Measurements from ENCODE around the gene GAS2. TPM values are rescaled to one million over a fixed set of nuclear protein-coding genes. Genes with fewer than 3 reads are reported as not detected.

The GAS2 gene
- polyA plus RNA-seq, 1 donor from 2014 or later: 8.0 TPM

- Histone ChIP-seq H3K79me2 (replicated peaks; ENCODE audit: insufficient read depth, low read length) (no peaks in the 10 kb centered on the region), H3K4me2 (ENCODE audit: low read length) (no peak overlapping the region), H3K9me3 (ENCODE audit: low read length) (no peaks in the 10 kb centered on the region), H3F3A (ENCODE audit: insufficient read depth, low read length, poor library complexity, severe bottlenecking) (no peaks in the 10 kb centered on the region), H4K20me1 (ENCODE audit: insufficient read depth) (no peaks in the 10 kb centered on the region), H3K27ac (ENCODE audit: low read length) (no peak overlapping the region), H3K9me2 (ENCODE audit: insufficient read depth, low read length) (no peaks in the 10 kb centered on the region), H3K36me3 (ENCODE audit: insufficient read depth, low read length) (no peaks in the 10 kb centered on the region), H3K27me3 (ENCODE audit: insufficient read depth, low read depth, low read length) (no peaks in the 10 kb centered on the region), H3K4me3 (ENCODE audit: low read length) (no peak overlapping the region), H2AFZ (ENCODE audit: low read depth, low read length) (no peak overlapping the region), H3K9ac (ENCODE audit: low read length) (no peak overlapping the region)
- TF ChIP-seq EZH2 (IDR thresholded peaks at IDR 0.05; ENCODE audit: borderline replicate concordance, insufficient read depth, low read length, poor library complexity, severe bottlenecking) (no peak), TAF1 (IDR thresholded peaks at IDR 0.05; ENCODE audit: low read depth) (no peak), EP300 (conservative IDR thresholded peaks at IDR 0.05; ENCODE audit: poor library complexity, severe bottlenecking) (no peak), REST (IDR thresholded peaks at IDR 0.05; ENCODE audit: borderline replicate concordance) (no peak), RAD21 (conservative IDR thresholded peaks at IDR 0.05) (no peak), MXI1 (conservative IDR thresholded peaks at IDR 0.05; ENCODE audit: poor library complexity, severe bottlenecking) (no peak), SMC3 (conservative IDR thresholded peaks at IDR 0.05; ENCODE audit: poor library complexity) (no peak), CTCF (IDR thresholded peaks at IDR 0.05; ENCODE audit: poor library complexity, severe bottlenecking) (no peak)
These were observed 75.8 kb downstream of the GAS2 start for GRCh38 chr11:22742157-22742613.

- no peaks in the 10 kb centered on the region for H3F3A ChIP-seq (ENCODE audit: insufficient read depth, low read length, poor library complexity, severe bottlenecking)
- no peaks in the 10 kb centered on the region for H3K36me3 ChIP-seq (ENCODE audit: insufficient read depth, low read length)
- no peaks in the 10 kb centered on the region for H3K9me2 ChIP-seq (ENCODE audit: insufficient read depth, low read length)
- no peak overlapping the region for H2AFZ ChIP-seq (ENCODE audit: low read depth, low read length)
- H3K27ac ChIP-seq (ENCODE audit: low read length): no peak overlapping the region
- H3K9ac ChIP-seq (ENCODE audit: low read length): no peak overlapping the region
- no peaks in the 10 kb centered on the region for H3K27me3 ChIP-seq (ENCODE audit: insufficient read depth, low read depth, low read length)
- no peaks in the 10 kb centered on the region for H4K20me1 ChIP-seq (ENCODE audit: insufficient read depth)
- no peak for TF ChIP-seq POLR2AphosphoS5 (IDR thresholded peaks at IDR 0.05)
- no peak for TF ChIP-seq RAD21 (conservative IDR thresholded peaks at IDR 0.05)
- TF ChIP-seq EP300 (conservative IDR thresholded peaks at IDR 0.05; ENCODE audit: poor library complexity, severe bottlenecking): no peak
- no peak for TF ChIP-seq REST (IDR thresholded peaks at IDR 0.05; ENCODE audit: borderline replicate concordance)
- TF ChIP-seq SMC3 (conservative IDR thresholded peaks at IDR 0.05; ENCODE audit: poor library complexity): no peak
- no peak for TF ChIP-seq MXI1 (conservative IDR thresholded peaks at IDR 0.05; ENCODE audit: poor library complexity, severe bottlenecking)
- TF ChIP-seq EZH2 (IDR thresholded peaks at IDR 0.05; ENCODE audit: borderline replicate concordance, insufficient read depth, low read length, poor library complexity, severe bottlenecking): no peak
- no peak for TF ChIP-seq TAF1 (IDR thresholded peaks at IDR 0.05; ENCODE audit: low read depth)
- TF ChIP-seq CTCF (IDR thresholded peaks at IDR 0.05; ENCODE audit: poor library complexity, severe bottlenecking): no peak
- H3K4me2 ChIP-seq (ENCODE audit: low read length): no peak overlapping the region
- H3K4me3 ChIP-seq (ENCODE audit: low read length): no peak overlapping the region
- no peaks in the 10 kb centered on the region for H3K9me3 ChIP-seq (ENCODE audit: low read length)
- H3K79me2 ChIP-seq (replicated peaks; ENCODE audit: insufficient read depth, low read length): no peaks in the 10 kb centered on the region
These were observed 83.1 kb downstream of the GAS2 start for GRCh38 chr11:22749536-22749935.

All from neural cell (in vitro differentiated cells).